HCEC 1CT (cell line): Measurements from ENCODE around the gene PTRH1.
"Not testable (repeated sequence)": the region's sequence is repeated elsewhere in the genome, so short reads cannot be mapped to it uniquely, and the experiment has no call there.

Source experiments
- DNase-seq: peaks from one replicate; pipeline ENCODE4 v3.0.0-alpha.2; 2017

The PTRH1 gene, protein sequence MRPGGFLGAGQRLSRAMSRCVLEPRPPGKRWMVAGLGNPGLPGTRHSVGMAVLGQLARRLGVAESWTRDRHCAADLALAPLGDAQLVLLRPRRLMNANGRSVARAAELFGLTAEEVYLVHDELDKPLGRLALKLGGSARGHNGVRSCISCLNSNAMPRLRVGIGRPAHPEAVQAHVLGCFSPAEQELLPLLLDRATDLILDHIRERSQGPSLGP

GRCh38 chr9:127715470-127716337 lies at the start of gene PTRH1, which contains the start of gene TTC16:
TSS of gene PTRH1 (minus strand) at chr9:127715663. CDS start at chr9:127715639, 24 bp downstream.
TSS of gene TTC16 (plus strand) at chr9:127716079. CDS start at chr9:127716146, 67 bp downstream.
- DNase-seq: peak; percentile 96

- DNase-seq: no peak
These were observed 48.5 kb upstream of the PTRH1 start for GRCh38 chr9:127763918-127764384.

DNA sequence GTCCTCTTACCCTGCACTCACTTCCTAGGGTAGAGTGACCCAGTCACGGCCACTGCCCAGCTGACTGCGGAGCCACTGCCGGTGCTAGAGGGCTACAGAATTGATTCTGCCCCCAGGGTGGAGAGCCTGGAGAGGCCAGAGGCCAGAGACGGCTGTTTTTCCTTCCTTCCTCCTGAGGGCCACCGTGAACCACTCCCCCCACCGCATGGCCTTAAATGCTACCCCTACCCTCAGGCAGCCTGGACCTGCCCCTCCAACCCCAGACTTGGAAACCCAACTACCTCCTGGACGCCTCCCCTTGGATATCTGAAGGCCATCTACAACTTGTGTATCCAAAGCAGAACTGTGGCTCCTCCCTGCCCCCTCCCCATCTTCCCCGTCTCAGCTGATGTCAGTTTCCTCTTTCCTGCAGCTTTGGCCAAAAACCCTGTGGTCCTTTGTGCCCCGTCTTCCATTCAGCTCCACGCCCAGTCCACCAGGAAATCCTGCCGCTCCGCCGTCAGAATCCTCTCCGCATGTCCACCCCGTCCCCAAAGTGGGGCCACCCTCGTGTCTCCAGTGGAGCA lies 46.7 kb upstream of the PTRH1 start:
- DNase-seq: no peak

GRCh38 chr9:127761491-127761956 lies 46.1 kb upstream of the PTRH1 start:
- no peak for DNase-seq

DNA sequence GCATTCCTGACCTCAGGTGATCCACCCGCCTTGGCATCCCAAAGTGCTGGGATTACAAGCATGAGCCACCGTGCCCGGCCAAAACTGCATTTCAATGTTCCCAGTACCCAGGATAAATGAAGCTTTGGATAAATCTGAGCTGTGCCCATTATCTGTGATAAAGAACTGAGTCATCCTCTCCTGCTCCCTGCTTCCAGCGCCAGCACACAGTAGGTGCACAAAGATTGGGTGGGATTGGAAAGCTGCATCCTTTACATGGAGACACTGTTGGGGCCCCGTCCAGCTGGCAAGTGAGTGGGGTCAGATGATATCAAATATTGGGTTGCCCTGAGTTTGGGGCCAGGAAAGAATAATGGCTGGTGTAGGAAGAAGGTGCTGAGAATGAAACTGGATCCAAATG lies 45.6 kb upstream of the PTRH1 start:
- DNase-seq: no peak

DNA sequence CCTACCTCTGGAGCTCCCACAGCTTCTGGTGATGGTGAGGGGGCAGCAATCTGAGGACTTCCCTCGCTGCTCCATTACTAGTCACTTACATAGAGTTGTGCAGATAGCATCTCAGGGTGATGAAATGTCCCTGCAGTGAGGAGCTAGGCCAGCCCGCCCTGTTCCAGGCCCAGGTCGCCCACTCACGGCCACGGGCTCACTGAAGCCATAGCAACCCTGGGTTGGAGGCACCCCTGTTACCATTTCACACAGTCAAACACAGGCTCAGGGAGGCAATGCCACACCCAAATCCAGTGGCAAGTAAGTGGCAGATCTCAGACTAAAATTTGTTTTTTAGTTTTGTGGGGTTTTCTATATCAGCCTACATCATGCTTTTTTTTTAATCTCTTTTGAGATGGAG lies 43.4 kb upstream of the PTRH1 start:
- DNase-seq: no peak

DNA sequence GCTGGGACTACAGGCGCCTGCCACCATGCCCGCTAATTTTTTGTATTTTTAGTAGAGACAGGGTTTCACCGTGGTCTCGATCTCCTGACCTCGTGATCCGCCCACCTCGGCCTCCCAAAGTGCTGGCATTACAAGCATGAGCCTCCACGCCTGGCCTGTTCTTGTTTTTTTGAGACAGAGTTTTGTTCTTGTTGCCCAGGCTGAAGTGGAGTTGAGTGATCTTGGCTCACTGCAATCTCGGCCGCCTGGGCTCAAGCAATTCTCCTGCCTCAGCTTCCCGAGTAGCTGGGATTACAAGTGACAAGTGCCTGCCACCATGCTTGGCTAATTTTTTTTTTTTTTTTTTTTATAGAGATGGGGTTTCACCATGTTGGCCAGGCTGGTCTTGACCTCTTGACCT lies 41.3 kb upstream of the PTRH1 start:
- DNase-seq: not testable (repeated sequence)

GRCh38 chr9:127756233-127756632 lies 40.8 kb upstream of the PTRH1 start:
- no peak for DNase-seq

DNA sequence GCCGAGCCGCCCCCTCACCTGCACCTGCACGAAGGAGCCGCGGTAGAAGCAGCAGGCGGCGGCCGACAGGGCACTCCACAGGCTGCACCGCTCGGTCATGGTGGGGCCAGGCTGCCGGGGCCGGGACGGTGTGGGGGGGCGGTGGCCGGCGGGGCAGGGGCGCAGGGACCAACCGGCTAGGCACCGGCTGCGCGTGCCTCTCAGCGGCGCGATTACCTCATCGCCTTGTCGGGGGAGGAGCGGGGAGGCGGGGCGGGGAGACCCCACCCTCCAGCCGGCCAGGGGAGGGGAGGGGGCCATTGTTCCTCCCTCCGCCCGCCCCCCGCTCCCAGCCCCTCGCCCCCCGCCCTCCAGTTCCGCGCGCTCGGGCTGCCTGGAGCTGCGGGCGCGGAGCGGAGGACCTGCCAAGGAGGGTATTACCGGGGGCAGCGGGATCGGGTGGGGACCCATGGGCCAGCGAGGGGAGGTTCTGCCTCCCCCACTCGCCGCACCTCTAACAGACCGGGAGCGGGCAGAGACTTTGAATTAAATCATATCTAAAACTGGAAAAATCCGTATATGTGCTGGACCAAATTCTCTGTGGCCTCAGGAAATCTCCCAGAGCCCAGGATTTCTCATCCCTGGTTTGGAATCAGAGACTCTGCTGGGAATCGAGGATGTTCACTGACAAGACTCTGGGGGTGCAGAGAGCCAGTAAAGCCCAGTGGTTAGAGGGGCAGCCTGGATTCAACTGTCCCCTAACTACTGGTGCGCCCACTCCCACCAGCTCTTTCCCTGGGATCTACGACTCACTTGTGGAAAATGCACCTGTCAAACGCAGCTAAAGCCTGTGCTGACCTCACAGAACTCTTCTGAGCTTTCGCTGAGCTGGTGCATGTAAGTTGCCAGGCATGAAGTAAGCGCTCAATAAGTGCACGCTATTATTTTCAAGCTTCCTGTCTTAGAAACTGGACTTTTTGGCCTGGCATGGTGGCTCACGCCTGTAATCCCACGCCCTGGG lies 39.9 kb upstream of the PTRH1 start:
- no peak for DNase-seq

GRCh38 chr9:127754099-127755060 lies 38.9 kb upstream of the PTRH1 start:
- DNase-seq: peak; percentile 22

DNA sequence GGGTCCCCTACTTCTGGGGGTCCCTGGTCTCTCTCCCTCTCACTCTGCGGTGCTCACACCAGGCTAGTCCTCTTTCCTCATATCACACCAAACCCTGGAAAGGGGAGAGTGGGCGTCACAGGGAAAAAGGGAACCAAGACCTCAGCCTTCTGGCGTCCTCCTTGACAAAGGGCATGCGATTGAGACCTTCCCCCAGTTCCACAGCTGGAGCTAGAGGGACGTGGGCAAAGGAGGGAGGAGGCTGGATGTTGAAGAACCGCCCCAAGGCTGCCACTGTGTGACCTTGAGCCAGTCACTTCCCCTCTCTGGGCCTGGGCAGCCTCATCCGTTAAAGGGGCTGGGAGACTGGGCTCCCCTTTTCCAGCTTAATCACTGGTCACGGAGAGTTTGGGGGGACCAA lies 38.2 kb upstream of the PTRH1 start:
- no peak for DNase-seq

- DNase-seq: no peak
These were observed 37.7 kb upstream of the PTRH1 start for GRCh38 chr9:127753148-127753547.

DNA sequence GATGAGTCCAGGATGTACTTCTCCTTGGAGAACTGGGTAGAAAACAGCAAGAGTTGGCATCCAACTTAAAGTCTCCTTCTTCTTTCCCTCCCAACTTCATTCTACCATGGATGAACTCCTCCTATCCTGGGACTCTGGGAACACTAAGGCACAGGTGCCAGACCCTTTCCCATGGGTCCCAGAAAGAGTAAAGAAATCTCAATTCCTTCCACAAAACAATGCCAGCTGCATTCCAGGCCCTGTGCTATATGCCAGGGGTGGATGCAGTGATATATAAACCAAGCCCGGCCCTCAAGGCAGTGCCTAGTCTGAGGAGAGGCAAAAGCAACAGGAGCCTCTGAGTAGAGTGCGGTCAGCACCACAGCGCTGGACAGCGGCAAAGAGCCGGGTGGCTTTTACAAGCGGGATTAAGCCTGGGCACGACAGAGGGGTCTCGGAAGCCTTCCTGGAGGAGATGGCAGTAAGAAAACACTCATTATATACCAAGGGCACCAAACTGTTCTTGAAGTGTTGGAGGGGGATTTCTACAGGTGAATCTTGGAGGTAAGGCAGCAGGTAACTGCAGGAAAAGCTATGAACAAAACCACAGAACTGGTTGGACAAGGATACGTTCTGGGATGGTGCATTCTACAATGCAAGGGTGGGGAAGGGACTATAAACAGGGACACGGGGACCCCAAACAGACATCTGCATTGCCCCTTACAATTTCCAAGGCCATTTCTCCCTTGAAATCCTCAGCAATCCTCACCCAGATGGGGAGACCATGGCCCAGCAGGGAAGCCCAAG lies 36.0 kb upstream of the PTRH1 start:
- DNase-seq: no peak

DNA sequence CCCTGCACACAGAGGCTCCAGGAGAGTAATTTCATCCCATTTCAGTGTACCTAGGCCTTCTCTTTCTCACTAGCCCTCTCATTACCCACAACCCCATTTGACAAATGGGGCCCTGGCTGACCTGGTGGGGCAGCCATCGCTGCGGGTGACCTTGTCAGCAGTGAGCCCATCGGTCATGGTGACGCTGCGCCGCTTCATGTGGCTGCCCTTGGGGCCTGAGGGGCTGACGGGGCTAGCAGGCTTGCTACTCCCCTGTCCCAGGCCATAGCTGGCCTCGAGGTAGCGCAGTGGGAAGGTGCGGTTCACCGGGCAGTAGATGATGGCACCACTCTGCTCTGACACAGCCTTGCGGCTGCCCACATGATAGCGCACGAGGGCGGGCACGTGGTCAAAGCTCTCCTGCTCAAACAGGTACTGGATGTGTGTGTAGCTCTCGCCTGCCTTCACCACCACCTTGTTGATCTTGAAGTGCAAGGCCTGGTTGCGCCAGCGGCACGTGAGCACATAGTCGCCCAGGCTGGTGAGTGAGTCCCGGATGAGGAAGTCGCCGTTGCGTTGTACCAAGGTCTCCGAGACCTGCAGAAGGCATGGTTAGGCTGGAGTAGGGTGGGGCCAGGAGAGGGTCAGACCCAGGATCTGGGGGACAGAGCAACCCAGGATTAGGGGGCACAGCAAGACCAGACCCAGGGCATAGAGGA lies 33.8 kb upstream of the PTRH1 start:
- no peak for DNase-seq

GRCh38 chr9:127746959-127747569 lies 31.6 kb upstream of the PTRH1 start:
- no peak for DNase-seq

- DNase-seq: no peak
These were observed 29.1 kb upstream of the PTRH1 start for GRCh38 chr9:127744398-127745110.

DNA sequence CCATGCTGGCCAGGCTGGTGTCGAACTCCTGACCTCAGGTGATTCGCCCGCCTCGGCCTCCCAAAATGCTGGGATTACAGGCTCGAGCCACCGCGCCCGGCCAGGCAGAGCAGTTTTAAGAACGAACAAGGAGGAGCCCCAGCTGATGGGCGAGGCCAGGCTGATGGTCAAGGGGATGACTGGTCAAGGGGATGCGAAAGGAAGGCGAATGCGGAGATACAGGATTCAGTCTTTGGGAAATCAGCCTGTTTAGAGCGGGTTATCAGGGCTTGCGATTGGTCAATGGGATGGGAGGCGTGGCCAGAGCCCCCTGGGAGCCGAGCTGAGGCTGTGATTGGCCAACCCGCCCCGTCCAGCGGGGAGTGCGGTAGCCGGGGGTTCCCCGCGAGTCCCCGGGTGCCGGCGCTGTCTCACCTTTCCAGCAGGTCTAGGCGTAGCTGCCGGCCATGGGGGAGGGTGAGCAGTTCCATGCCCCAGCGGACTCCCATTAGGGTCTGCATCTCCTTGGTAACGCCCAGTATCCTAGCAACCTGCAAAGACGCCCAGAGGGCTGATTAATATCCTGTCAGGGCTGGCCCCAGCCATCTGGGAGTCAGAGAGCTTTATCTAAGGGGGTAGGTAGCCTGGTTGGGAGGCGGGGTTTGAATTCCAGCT lies 27.1 kb upstream of the PTRH1 start:
- DNase-seq: no peak
